DMS53 (cell line): Measurements from ENCODE around the gene NAA60.
A peak's percentile ranks its signal among the peaks of the same experiment; 100 is the strongest.
"Not testable (repeated sequence)": the region's sequence is repeated elsewhere in the genome, so short reads cannot be mapped to it uniquely, and the experiment has no call there.

ENCODE experiments used
- DNase-seq: peaks from one replicate; lab custom pipeline; 2025; lab: John Stamatoyannopoulos, UW

NAA60 gene

GRCh38 chr16:3482659-3483241, 39.3 kb downstream of the NAA60 start:
- DNase-seq = no peak

GRCh38 chr16:3484318-3485096, 41.0 kb downstream of the NAA60 start:
- DNase-seq = no peak

DNA sequence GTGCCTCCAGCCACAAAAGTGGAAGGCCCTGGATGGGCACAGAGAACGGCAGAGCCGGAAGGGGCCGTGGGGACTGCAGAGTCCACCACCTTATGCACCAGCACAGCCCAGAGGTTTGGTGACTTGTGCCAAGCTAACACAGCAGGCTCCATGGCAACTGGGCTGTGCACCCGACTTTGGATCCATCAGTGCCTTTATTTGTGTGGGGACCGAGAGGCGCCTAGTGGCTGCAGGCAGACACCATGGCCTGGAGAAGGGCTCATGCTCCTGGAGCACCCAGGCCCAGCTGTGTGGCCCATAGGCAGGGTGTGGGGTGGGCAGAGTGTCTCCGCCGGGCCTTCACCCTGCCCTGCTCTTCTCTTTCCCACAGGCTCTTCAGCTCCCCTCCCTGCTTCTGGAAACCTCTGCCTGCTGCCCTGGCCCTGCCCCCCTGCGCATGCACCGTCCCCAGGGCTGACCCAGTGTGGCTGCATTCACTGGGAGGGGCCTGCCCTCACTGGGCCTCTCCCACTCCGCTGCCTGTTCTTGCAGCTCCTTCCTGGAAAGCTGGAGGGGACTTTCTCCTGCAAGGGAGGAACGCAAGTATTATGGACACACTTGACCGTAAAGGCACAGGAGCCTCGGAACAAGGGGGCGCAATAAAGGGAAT, 41.7 kb downstream of the NAA60 start:
- no peak for DNase-seq

GRCh38 chr16:3485821-3486505, 42.5 kb downstream of the NAA60 start:
- peak; percentile 13 for DNase-seq

DNA sequence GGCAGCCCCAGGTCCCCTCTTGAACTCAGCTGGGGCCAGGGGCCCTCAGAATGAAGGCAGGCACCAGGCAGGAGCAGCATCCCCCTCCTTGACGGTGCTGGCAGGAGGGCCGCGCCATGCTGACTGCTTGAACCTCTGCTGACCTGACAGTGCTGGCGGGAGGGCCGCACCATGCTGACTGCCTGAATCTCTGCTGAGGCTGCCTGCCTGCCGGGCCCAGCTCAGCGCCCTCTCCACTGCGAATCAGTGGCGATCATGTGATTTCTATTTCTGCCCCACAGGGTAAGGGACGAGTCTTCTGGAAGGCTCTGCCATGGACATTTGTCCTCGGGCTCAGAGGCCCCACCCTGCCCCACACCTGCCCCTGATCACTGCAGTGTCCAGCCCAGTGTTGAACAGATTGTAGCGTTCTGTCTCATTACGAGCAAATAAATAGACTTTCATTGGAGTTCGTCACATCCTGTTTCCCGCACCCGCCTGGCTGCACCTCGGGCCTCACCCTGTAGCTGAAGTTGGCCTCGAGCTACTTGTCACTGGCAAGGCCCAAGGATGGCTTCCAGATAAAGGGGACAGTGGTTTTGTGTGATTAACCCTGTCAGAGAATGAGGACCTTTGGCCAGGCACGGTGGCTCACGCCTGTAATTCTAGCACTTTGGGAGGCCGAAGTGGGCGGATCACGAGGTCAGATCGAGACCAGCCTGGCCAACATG, 43.2 kb downstream of the NAA60 start:
- no peak for DNase-seq

- peak; percentile 20 for DNase-seq
These were observed 44.3 kb downstream of the NAA60 start for GRCh38 chr16:3487521-3488410.

DNA sequence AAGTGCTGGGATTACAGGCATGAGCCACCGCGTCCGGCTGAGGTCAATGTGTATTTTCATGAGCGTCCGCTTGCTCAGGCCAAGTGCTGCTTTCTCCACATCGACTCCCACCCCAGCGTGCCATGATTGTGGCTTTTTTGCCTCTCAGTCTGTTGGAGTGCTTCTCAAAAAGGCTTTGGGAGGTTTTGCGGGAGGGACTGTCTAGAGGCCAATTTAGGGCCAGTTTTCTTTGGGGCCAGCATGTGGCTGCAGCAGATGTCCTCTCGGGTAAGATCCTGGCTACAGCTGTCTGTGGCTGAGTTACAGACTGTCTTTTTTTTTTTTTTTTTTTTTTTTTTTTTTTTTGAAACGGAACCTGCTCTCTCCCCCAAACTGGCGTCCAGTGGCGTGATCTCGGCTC, 45.3 kb downstream of the NAA60 start:
- DNase-seq = no peak

GRCh38 chr16:3490911-3491629, 47.6 kb downstream of the NAA60 start:
- peak; percentile 84 for DNase-seq

DNA sequence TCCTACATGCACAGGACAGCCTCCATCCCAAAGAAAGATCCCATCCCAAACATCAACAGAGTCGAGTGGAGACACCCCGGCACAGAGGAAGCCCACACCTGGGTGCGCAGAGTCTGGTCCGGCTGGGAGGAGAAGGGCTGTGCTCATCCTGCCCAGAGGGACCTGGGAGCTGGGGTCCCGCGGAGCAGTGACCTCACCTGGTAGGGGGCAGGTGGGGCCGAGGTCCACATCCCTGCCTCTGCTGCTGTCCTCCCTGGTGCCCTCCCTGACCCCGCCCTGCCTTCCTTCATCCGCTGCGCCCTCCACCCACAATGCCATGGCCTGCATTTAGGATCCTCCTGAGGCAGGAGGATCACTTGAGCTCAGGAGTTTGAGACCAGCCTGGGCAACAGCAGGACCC, 48.9 kb downstream of the NAA60 start:
- no peak for DNase-seq

GRCh38 chr16:3494386-3494973, 51.0 kb downstream of the NAA60 start:
- DNase-seq = no peak

DNA sequence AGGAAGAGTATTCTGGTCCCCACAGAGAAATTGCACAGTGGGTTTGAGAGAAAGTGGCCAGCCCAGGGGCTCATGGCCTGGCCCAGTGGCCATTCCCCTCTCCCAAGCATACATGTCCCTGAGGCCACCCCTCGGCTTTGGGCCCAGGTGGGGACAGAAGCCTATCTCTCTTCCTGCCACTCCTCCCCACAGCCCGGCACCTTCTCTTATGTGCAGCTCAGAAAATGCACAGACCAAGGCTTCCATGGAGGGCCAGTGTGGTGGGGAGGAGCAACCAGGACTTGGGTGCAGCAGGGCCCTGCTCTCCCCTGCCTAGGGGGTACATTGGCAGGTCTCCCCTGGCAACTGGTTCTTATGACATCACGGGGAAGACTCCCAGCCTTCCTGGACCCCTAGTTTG, 51.7 kb downstream of the NAA60 start, which contains the start of gene C16orf90:
C16orf90 (minus strand) TSS at position 314 of the 400 bp plus-strand sequence; CDS start at position 246, 68 bp downstream.
- no peak for DNase-seq

GRCh38 chr16:3496386-3496785, 52.9 kb downstream of the NAA60 start:
- DNase-seq = no peak

DNA sequence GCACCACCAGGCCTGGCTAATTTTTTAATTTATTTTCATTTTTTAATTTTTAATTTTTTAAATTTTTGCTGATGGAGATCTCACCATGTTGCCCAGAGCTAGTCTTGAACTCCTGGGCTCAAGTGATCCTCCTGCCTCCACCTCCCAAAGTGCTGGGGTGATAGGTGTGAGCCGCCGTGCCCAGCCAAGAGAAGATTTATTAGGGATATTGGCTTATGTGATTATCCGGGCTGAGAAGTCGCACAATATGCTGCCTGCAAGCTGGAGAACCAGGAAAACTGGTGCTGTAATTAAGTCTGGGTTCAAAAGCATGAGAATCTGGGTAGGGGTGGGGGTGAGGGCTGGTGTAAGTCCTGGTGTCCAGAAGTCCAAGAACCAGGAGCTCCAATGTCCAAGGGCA, 54.3 kb downstream of the NAA60 start:
- DNase-seq = no peak

GRCh38 chr16:3498988-3499387, 55.5 kb downstream of the NAA60 start:
- no peak for DNase-seq

GRCh38 chr16:3501412-3501761, 57.9 kb downstream of the NAA60 start:
- DNase-seq = not testable (repeated sequence)

GRCh38 chr16:3501783-3502400, 58.4 kb downstream of the NAA60 start:
- DNase-seq = no peak

- DNase-seq = no peak
These were observed 60.0 kb downstream of the NAA60 start for GRCh38 chr16:3503523-3503922.

DNA sequence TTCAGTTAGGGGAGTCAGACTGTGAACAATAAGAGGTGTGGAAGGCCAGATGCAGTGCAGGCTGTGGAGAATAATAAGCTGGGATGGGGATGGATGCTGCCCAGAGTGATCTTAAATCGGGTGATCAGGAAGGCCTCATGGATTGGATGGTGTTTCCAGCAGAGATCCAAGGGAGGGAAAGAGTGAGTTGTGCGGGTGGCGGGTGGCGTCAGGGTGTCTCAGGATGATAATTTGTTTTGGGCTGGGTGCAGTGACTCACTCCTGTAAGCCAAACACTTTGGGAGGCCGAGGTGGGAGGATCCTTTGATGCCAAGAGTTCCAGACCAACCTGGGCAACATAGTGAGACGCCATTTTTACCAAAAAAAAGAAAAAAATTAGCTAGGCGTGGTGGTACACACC, 65.3 kb downstream of the NAA60 start:
- DNase-seq = no peak

DNA sequence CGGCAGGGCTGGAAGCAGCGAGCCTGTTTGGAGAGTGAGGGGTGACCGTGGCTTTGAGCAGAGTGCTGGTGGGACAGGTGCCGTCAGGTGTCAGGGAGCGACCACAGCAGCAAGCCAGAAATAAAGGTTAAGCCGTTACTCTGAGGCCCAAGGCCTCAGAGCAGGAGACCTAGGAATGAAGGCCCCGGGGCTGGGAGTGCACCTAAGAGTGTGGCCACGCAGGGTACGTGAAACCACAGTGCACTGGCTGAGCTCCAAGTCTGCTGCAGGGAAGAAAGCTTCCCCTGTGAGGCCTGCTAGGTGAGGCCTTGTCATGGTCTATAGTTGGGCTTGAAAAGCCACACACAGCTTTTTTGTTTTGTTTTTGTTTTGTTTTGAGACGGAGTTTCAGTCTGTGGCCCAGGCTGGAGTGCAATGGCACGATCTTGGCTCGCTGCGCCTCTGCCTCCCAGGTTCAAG, 66.0 kb downstream of the NAA60 start:
- no peak for DNase-seq
